Activated CD8-positive, alpha-beta memory T cell treated with anti-CD3 and anti-CD28 coated beads for 48 hours (primary cell): ENCODE results near the gene GP5.

Experiments used
- DNase-seq, 3 experiments: peaks; one replicate each; pipeline ENCODE4 v3.0.0-alpha.2; 2020; ENCODE audit warnings: low read depth in 2 of 3, low spot score in 2 of 3

Gene GP5

GRCh38 chr3:194351952-194352536, 47.0 kb downstream of the GP5 start:
- DNase-seq = no peak

DNA sequence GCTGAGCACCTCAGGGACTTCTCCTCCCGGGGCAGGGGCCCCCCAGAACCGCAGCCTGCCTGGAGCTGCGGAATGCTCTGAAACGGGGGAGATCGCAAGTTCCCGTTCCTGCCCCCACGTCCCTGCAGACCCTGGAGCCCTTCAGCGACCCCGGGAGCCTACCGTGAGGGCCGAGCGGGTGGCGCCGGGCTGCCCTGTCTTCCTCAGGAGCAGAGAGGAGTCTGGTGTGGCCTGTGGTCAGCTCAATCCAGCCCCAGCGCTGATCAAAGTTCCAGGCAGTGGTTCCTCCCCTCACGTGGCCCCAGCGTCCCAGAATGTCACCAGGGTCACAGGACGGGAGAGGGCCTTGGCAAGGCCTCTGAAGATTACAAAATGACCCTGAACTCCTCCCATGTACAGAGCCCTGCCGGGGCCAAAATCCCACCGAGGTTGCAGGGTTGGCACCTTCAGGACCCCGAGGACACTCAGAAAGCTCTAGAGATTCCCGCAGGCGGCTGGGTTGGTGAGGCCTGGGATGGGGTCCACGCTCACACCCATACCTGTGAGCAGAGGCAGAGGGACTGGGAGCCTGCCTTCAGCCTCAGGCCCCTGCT, 47.9 kb downstream of the GP5 start, which contains the start of gene CPN2:
Gene CPN2 (minus strand): TSS at position 249 of the 593 bp plus-strand sequence. CDS start 8,626 bp downstream, outside the sequence.
- DNase-seq = no peak

DNA sequence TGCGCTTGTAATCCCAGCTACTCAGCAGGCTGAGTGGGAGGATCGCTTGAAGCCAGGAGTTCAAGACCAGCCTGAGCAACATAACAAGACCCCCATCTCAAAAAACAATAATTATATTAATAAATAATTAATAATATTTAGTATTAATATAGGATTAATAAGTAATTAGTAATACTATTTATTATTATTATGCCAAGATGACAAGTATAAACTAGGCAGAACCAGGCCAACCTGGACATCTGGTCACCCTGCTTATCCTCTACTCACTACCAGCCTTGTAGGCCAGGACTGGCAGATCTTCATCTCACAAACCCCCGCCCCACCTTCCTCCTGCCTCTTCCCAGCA, 48.4 kb downstream of the GP5 start:
- no peak for DNase-seq

- no peak for DNase-seq
Observed at GRCh38 chr3:194348354-194348753, 50.7 kb downstream of the GP5 start.

- DNase-seq = no peak
Observed at GRCh38 chr3:194346621-194347020, 52.4 kb downstream of the GP5 start.

DNA sequence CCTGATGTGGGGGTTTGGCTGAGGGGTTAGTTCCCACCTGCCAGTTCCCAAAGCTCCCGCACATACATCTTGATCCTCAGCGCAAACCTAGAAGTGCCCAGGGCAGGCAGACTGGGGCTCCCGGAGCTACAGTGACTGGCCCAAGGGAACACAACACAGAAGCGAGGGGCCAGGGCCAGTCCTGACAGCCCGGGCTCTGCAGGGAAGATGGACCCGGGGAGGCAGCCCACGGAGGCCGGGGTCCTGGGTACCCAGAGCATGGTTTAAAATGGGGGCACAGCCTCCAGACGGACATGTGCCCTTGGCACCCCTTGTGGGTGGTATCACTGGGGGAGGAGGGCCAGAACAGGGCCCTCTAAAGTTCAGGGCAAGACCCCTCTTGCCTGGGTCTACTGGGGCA, 53.0 kb downstream of the GP5 start:
- no peak for DNase-seq
